Measurements from ENCODE around the gene TCF15.
"Not testable (repeated sequence)": the region's sequence is repeated elsewhere in the genome, so short reads cannot be mapped to it uniquely, and the experiment has no call there.

TCF15 gene

GRCh38 chr20:609371-609964 is 641 bp downstream of the TCF15 start:
- no peak for DNase-seq

- no peak for DNase-seq
Measured at GRCh38 chr20:608970-609369, 1.1 kb downstream of the TCF15 start.

- DNase-seq: no peak
Measured at GRCh38 chr20:607476-607875, 2.6 kb downstream of the TCF15 start.

GRCh38 chr20:605237-605636 is 4.9 kb downstream of the TCF15 start:
- no peak for DNase-seq

- no peak for DNase-seq
Measured at GRCh38 chr20:603116-603640, 6.9 kb downstream of the TCF15 start.

- DNase-seq: no peak
Measured at GRCh38 chr20:602111-602970, 7.8 kb downstream of the TCF15 start.

GRCh38 chr20:600736-601135 is 9.4 kb downstream of the TCF15 start:
- DNase-seq: no peak

- no peak for DNase-seq
Measured at GRCh38 chr20:600141-600540, 10.0 kb downstream of the TCF15 start.

- DNase-seq: no peak
Measured at GRCh38 chr20:598133-598850, 11.8 kb downstream of the TCF15 start.

GRCh38 chr20:597560-597959 is 12.5 kb downstream of the TCF15 start:
- DNase-seq: no peak

GRCh38 chr20:595330-596308 is 14.5 kb downstream of the TCF15 start:
- DNase-seq: no peak

- no peak for DNase-seq
Measured at GRCh38 chr20:592506-592905, 17.6 kb downstream of the TCF15 start.

- DNase-seq: no peak
Measured at GRCh38 chr20:591941-592340, 18.2 kb downstream of the TCF15 start.

GRCh38 chr20:588932-589672 is 21.0 kb downstream of the TCF15 start:
- DNase-seq: no peak

GRCh38 chr20:588476-588875 is 21.6 kb downstream of the TCF15 start:
- DNase-seq: no peak

- DNase-seq: no peak
Measured at GRCh38 chr20:584971-585301, 25.2 kb downstream of the TCF15 start.

- no peak for DNase-seq
Measured at GRCh38 chr20:584161-584970, 25.7 kb downstream of the TCF15 start.

- DNase-seq: no peak
Measured at GRCh38 chr20:582204-582603, 27.9 kb downstream of the TCF15 start.

- not testable (repeated sequence) for DNase-seq
Measured at GRCh38 chr20:578940-579690, 31.0 kb downstream of the TCF15 start.

- DNase-seq: no peak
Measured at GRCh38 chr20:577167-577791, 32.8 kb downstream of the TCF15 start.
